ENCODE measurements around the gene VCL.

Gene VCL

GRCh38 chr10:74099420-74099819 is 101.5 kb downstream of the VCL start:
- no peak for DNase-seq (ENCODE audit: low read depth)
- H3K4me3 ChIP-seq (ENCODE audit: low read length) = no peak overlapping the region
- TF ChIP-seq CTCF (conservative IDR thresholded peaks at IDR 0.05; ENCODE audit: low read depth, low read length) = no peak

GRCh38 chr10:74099836-74100235 is 101.9 kb downstream of the VCL start:
- H3K4me3 ChIP-seq (ENCODE audit: low read length) = no peak overlapping the region
- DNase-seq (ENCODE audit: low read depth) = no peak
- no peak for TF ChIP-seq CTCF (conservative IDR thresholded peaks at IDR 0.05; ENCODE audit: low read depth, low read length)

GRCh38 chr10:74103560-74104258 is 105.8 kb downstream of the VCL start:
- no peak overlapping the region for H3K4me3 ChIP-seq (ENCODE audit: low read length)
- TF ChIP-seq CTCF (conservative IDR thresholded peaks at IDR 0.05; ENCODE audit: low read depth, low read length) = peak; percentile 61
- no peak for DNase-seq (ENCODE audit: low read depth)

GRCh38 chr10:74104480-74104879 is 106.6 kb downstream of the VCL start:
- no peak overlapping the region for H3K4me3 ChIP-seq (ENCODE audit: low read length)
- no peak for DNase-seq (ENCODE audit: low read depth)
- no peak for TF ChIP-seq CTCF (conservative IDR thresholded peaks at IDR 0.05; ENCODE audit: low read depth, low read length)

GRCh38 chr10:74104996-74105395 is 107.1 kb downstream of the VCL start:
- no peak for DNase-seq (ENCODE audit: low read depth)
- no peak overlapping the region for H3K4me3 ChIP-seq (ENCODE audit: low read length)
- no peak for TF ChIP-seq CTCF (conservative IDR thresholded peaks at IDR 0.05; ENCODE audit: low read depth, low read length)

- no peak for TF ChIP-seq CTCF (conservative IDR thresholded peaks at IDR 0.05; ENCODE audit: low read depth, low read length)
- no peak overlapping the region for H3K4me3 ChIP-seq (ENCODE audit: low read length)
Observed at GRCh38 chr10:74107391-74107790, 109.5 kb downstream of the VCL start.

GRCh38 chr10:74109452-74109851 is 111.5 kb downstream of the VCL start:
- no peak for DNase-seq (ENCODE audit: low read depth)
- H3K4me3 ChIP-seq (ENCODE audit: low read length) = no peak overlapping the region
- TF ChIP-seq CTCF (conservative IDR thresholded peaks at IDR 0.05; ENCODE audit: low read depth, low read length) = no peak

More at GRCh38 chr10:74107391-74107790, 109.5 kb downstream of the VCL start:
- no peak for DNase-seq (ENCODE audit: low read depth)

Data from retinal pigment epithelial cell (primary cell).